ENCODE data around the gene HELT.

Gene HELT

DNA sequence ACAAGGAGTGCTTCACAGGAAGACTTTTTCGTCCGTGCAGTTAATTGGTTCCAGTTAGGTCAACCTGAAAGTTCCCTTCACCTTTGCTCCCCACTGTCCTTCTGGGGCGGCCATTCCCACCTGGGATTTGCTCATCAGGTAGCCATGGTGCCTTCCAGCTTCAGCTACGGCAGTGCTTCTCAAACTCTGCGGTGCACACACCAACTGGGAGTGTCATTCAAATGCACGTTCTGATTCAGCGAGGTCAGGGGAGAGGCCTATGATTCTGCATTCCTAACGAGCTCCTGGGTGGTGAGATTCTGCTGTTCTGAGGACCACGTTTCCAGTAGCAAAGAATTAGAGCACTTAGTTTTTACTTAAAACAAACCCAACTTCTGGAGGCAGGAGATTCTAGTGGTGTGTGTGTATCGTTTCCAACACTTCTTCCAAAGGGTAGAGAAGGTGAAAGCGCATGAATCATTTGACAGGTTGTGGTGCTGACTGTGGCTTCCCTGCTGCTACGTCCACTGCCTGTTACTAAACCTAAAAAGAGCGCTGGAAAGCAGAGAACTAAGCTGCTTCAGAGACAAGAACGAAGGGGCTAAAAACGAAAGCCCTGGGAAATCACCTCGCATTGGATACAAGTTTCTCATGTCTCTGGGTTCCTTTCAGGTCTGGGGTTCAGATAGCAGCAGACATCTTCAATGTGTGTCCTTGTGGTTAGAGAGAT lies 4.7 kb upstream of the HELT start:
- Histone ChIP-seq H3K9ac (ENCODE audit: low read length) (no peak overlapping the region), H3K9me3 (replicated peaks; ENCODE audit: insufficient read depth, low read length) (no peaks in the 10 kb centered on the region), H2AFZ (ENCODE audit: low read length) (no peak overlapping the region), H3K27ac (ENCODE audit: low read length) (no peak overlapping the region), H4K20me1 (ENCODE audit: insufficient read depth, low read length) (0 out of 2 replicates have a peak, but pooled peaks cover 3% of the 10 kb centered on the region), H3K4me2 (ENCODE audit: low read depth, low read length) (no peak overlapping the region), H3K9me2 (replicated peaks; ENCODE audit: insufficient read depth, low read length) (no peaks in the 10 kb centered on the region), H3K4me1 (ENCODE audit: low read length) (no peaks in the 10 kb centered on the region), H3K4me3 (ENCODE audit: low read length) (no peak overlapping the region), H3K36me3 (replicated peaks; ENCODE audit: insufficient read depth, low read length) (no peaks in the 10 kb centered on the region), H3K79me2 (ENCODE audit: low read length) (no peaks in the 10 kb centered on the region), H3K27me3 (replicated peaks; ENCODE audit: insufficient read depth, low read length) (peaks cover 21% of the 10 kb centered on the region), H3F3A (ENCODE audit: insufficient read depth, low read length) (no peaks in the 10 kb centered on the region)
- no peak for DNase-seq
- TF ChIP-seq EZH2 (optimal IDR thresholded peaks at IDR 0.05; ENCODE audit: low read depth, low read length), result no peak
- TF ChIP-seq, protein P1, sequence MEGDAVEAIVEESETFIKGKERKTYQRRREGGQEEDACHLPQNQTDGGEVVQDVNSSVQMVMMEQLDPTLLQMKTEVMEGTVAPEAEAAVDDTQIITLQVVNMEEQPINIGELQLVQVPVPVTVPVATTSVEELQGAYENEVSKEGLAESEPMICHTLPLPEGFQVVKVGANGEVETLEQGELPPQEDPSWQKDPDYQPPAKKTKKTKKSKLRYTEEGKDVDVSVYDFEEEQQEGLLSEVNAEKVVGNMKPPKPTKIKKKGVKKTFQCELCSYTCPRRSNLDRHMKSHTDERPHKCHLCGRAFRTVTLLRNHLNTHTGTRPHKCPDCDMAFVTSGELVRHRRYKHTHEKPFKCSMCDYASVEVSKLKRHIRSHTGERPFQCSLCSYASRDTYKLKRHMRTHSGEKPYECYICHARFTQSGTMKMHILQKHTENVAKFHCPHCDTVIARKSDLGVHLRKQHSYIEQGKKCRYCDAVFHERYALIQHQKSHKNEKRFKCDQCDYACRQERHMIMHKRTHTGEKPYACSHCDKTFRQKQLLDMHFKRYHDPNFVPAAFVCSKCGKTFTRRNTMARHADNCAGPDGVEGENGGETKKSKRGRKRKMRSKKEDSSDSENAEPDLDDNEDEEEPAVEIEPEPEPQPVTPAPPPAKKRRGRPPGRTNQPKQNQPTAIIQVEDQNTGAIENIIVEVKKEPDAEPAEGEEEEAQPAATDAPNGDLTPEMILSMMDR (IDR thresholded peaks at IDR 0.05; ENCODE audit: low read length), result no peak
- TF ChIP-seq EZH2phosphoT487 (IDR thresholded peaks at IDR 0.05; ENCODE audit: low read length), result no peak

DNA sequence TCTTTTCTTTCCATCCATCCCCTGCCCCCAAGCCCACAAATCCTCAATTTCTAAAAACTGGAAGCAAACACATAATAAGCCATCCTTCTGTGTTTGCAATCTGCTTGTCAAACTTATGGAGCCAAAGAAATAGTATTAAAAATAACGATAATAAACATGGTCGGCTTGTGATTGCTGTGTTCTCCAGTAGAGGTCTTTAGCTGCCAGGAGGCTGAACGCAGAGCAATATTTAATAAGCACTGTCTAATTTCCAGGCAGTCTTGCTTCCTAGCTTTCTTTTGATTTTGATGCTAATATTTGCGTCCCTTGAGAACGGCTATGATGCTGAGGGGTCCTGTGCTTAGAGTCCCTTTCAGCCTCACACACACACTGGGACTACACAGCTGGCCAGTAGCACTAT lies 3.2 kb upstream of the HELT start:
- Histone ChIP-seq H4K20me1 (ENCODE audit: insufficient read depth, low read length) (0 out of 2 replicates have a peak, but pooled peaks cover 3% of the 10 kb centered on the region), H3K4me3 (ENCODE audit: low read length) (no peak overlapping the region), H3K9me3 (replicated peaks; ENCODE audit: insufficient read depth, low read length) (no peaks in the 10 kb centered on the region), H3K36me3 (replicated peaks; ENCODE audit: insufficient read depth, low read length) (no peaks in the 10 kb centered on the region), H3K9me2 (replicated peaks; ENCODE audit: insufficient read depth, low read length) (no peaks in the 10 kb centered on the region), H3F3A (ENCODE audit: insufficient read depth, low read length) (no peaks in the 10 kb centered on the region), H3K27ac (ENCODE audit: low read length) (no peak overlapping the region), H3K79me2 (ENCODE audit: low read length) (no peaks in the 10 kb centered on the region), H3K4me2 (ENCODE audit: low read depth, low read length) (no peak overlapping the region), H3K27me3 (replicated peaks; ENCODE audit: insufficient read depth, low read length) (peaks cover 36% of the 10 kb centered on the region), H3K4me1 (ENCODE audit: low read length) (peaks cover 7% of the 10 kb centered on the region), H2AFZ (ENCODE audit: low read length) (no peak overlapping the region), H3K9ac (ENCODE audit: low read length) (no peak overlapping the region)
- TF ChIP-seq, protein P1 (IDR thresholded peaks at IDR 0.05; ENCODE audit: low read length), result no peak
- TF ChIP-seq EZH2 (optimal IDR thresholded peaks at IDR 0.05; ENCODE audit: low read depth, low read length) (no peak), EZH2phosphoT487 (IDR thresholded peaks at IDR 0.05; ENCODE audit: low read length) (no peak)
- DNase-seq, result no peak

DNA sequence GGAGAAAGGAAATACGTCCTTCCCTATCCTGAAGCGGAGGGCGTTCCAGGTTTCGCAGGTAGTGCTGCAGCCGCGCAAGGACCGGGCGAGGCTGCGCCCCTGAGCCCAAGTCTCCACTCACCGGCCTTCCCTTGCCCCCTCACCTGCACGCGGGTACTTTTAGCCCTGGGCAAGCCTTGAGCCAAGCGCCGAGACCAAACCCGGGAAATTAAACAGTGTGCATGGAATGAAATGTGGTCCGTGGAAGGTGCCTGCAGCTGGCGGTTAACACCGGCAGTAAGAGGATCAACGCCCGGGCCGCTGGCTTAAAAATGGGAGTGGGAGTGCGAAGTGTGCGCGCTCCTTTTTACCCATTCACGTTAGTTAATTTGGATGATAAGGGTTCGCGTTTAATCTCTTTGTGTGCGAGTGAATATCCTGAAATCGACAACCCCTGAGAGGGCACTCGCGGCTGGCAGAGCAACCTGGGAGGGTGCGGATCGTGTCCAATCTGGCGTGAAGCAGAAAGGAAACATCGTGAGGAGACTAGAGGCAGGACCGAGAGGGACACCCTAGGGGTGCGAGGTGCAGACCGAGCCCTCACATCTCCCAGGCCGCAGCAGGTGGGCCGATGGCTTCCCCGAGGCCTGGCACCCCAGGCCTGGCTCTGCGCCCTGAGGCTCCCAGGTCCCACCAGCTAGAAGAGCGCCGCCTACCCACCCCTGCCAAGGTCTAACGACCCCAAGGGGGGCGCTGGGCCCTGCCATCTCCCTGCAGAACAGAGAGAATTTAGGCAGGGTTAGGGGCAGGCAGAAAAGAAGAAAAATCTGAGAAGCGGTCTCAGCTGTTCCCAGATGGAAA lies 2.0 kb upstream of the HELT start:
- no peak overlapping the region for H2AFZ ChIP-seq (ENCODE audit: low read length)
- no peaks in the 10 kb centered on the region for H3K79me2 ChIP-seq (ENCODE audit: low read length)
- H3K4me1 ChIP-seq (ENCODE audit: low read length), result peaks cover 7% of the 10 kb centered on the region
- no peak overlapping the region for H3K4me3 ChIP-seq (ENCODE audit: low read length)
- DNase-seq, result no peak
- H3K36me3 ChIP-seq (replicated peaks; ENCODE audit: insufficient read depth, low read length), result no peaks in the 10 kb centered on the region
- 0 out of 2 replicates have a peak, but pooled peaks cover 3% of the 10 kb centered on the region for H4K20me1 ChIP-seq (ENCODE audit: insufficient read depth, low read length)
- H3F3A ChIP-seq (ENCODE audit: insufficient read depth, low read length), result no peaks in the 10 kb centered on the region
- no peaks in the 10 kb centered on the region for H3K9me2 ChIP-seq (replicated peaks; ENCODE audit: insufficient read depth, low read length)
- TF ChIP-seq, protein P1 (IDR thresholded peaks at IDR 0.05; ENCODE audit: low read length), result no peak
- TF ChIP-seq EZH2 (optimal IDR thresholded peaks at IDR 0.05; ENCODE audit: low read depth, low read length) (no peak), EZH2phosphoT487 (IDR thresholded peaks at IDR 0.05; ENCODE audit: low read length) (no peak)
- peaks cover 48% of the 10 kb centered on the region for H3K27me3 ChIP-seq (replicated peaks; ENCODE audit: insufficient read depth, low read length)
- H3K4me2 ChIP-seq (ENCODE audit: low read depth, low read length), result no peak overlapping the region
- no peak overlapping the region for H3K9ac ChIP-seq (ENCODE audit: low read length)
- no peaks in the 10 kb centered on the region for H3K9me3 ChIP-seq (replicated peaks; ENCODE audit: insufficient read depth, low read length)
- no peak overlapping the region for H3K27ac ChIP-seq (ENCODE audit: low read length)
